Activated B cell treated with CpG ODN at 0.5 μM for 24 hours (primary cell): ENCODE results near the gene IL21. TPM values are rescaled to one million over a fixed set of nuclear protein-coding genes. Genes with fewer than 3 reads are reported as not detected.

Experiments
- ATAC-seq: fragments of 200-7000 bp; cut with Tn5 transposase; one replicate; pipeline ENCODE4 v1.10.0; 2021; ENCODE audit warnings: low read depth, mild to moderate bottlenecking, moderate library complexity
- CTCF ChIA-PET: fragments of 350-600 bp; sonication (Branson Sonifier 250); formaldehyde crosslinking; loops from one replicate; lab custom pipeline; 2021; ENCODE audit warnings: antibody characterized with exemption; lab: Charles Lee
- POLR2A ChIA-PET: fragments of 350-600 bp; sonication (Branson Sonifier 250); formaldehyde crosslinking; loops from one replicate; lab custom pipeline; 2021; ENCODE audit warnings: antibody characterized with exemption; lab: Charles Lee
- DNase-seq: peaks from one replicate; pipeline ENCODE4 v3.0.0; 2022
- H3K27ac Mint-ChIP-seq: one replicate; pipeline ENCODE4 v1.8.0; 2020; ENCODE audit warnings: mixed read lengths
- H3K27me3 Mint-ChIP-seq: one replicate; pipeline ENCODE4 v1.8.0; 2021; ENCODE audit warnings: mixed read lengths
- H3K36me3 Mint-ChIP-seq: one replicate; pipeline ENCODE4 v1.8.0; 2021; ENCODE audit warnings: low read depth, mixed read lengths
- H3K4me1 Mint-ChIP-seq: one replicate; pipeline ENCODE4 v1.8.0; 2021; ENCODE audit warnings: mixed read lengths
- H3K4me3 Mint-ChIP-seq: one replicate; pipeline ENCODE4 v1.8.0; 2020; ENCODE audit warnings: mild to moderate bottlenecking, mixed read lengths
- H3K9me3 Mint-ChIP-seq: one replicate; pipeline ENCODE4 v1.8.0; 2020; ENCODE audit warnings: mixed read lengths
- intact Hi-C: fragments of 100-400 bp; cut with micrococcal nuclease; formaldehyde crosslinking; loops from one replicate; pipeline ENCODE4 v1.15.1; 2024
- total RNA-seq: library from RNA; stranded (reverse); gene quantifications from 2 replicates; pipeline ENCODE4 v1.2.3, GENCODE V29; 2022
- TF ChIP-seq, protein P1 (sequence below): fragments of 200-600 bp; IDR thresholded peaks from one replicate; pipeline ENCODE4 v1.8.0; 2022; ENCODE audit warnings: antibody characterized with exemption, mild to moderate bottlenecking

The IL21 gene
- total RNA-seq, 1 donor from 2014 or later: not detected

DNA sequence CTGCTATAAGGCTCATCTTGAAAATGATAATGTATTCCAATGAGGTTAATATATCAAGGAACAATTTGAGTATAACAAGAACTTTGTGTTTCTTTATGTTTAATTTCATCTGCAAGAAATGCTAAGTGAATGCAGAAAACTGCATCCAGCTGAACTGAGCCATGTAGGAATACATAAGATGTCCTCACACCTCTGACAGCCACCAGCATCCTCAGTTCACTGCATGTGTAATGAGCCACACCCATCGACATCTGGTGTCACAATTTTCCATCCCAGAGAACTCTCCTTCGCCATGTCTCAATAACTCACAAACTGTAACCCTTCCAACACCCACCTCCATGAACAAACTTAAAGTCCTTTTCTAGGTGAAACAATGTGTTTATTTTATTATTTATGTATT is 3.3 kb upstream of the IL21 start:
- TF ChIP-seq, protein P1, sequence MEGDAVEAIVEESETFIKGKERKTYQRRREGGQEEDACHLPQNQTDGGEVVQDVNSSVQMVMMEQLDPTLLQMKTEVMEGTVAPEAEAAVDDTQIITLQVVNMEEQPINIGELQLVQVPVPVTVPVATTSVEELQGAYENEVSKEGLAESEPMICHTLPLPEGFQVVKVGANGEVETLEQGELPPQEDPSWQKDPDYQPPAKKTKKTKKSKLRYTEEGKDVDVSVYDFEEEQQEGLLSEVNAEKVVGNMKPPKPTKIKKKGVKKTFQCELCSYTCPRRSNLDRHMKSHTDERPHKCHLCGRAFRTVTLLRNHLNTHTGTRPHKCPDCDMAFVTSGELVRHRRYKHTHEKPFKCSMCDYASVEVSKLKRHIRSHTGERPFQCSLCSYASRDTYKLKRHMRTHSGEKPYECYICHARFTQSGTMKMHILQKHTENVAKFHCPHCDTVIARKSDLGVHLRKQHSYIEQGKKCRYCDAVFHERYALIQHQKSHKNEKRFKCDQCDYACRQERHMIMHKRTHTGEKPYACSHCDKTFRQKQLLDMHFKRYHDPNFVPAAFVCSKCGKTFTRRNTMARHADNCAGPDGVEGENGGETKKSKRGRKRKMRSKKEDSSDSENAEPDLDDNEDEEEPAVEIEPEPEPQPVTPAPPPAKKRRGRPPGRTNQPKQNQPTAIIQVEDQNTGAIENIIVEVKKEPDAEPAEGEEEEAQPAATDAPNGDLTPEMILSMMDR: no peak

GRCh38 chr4:122623637-122624166 is 2.8 kb upstream of the IL21 start:
- Mint-ChIP-seq H3K4me1 (no peaks in the 10 kb centered on the region), H3K36me3 (no peaks in the 10 kb centered on the region), H3K4me3 (no peak overlapping the region), H3K27ac (no peak overlapping the region), H3K9me3 (no peaks in the 10 kb centered on the region), H3K27me3 (peaks cover 9% of the 10 kb centered on the region)
- ChIA-PET POLR2A (no interaction called here), CTCF (no interaction called here)
- DNase-seq: no peak
- ATAC-seq: no peak
- TF ChIP-seq, protein P1: no peak
- intact Hi-C loops: no loop called here

More for the DNA sequence above, 3.3 kb upstream of the IL21 start:
- H3K4me3 Mint-ChIP-seq: no peak overlapping the region
- DNase-seq: no peak
- H3K36me3 Mint-ChIP-seq: no peaks in the 10 kb centered on the region
- intact Hi-C loops: no loop called here
- CTCF ChIA-PET: no interaction called here
- H3K9me3 Mint-ChIP-seq: no peaks in the 10 kb centered on the region
- H3K27me3 Mint-ChIP-seq: peaks cover 10% of the 10 kb centered on the region
- POLR2A ChIA-PET: no interaction called here
- H3K27ac Mint-ChIP-seq: no peak overlapping the region
- no peaks in the 10 kb centered on the region for H3K4me1 Mint-ChIP-seq
- no peak for ATAC-seq

DNA sequence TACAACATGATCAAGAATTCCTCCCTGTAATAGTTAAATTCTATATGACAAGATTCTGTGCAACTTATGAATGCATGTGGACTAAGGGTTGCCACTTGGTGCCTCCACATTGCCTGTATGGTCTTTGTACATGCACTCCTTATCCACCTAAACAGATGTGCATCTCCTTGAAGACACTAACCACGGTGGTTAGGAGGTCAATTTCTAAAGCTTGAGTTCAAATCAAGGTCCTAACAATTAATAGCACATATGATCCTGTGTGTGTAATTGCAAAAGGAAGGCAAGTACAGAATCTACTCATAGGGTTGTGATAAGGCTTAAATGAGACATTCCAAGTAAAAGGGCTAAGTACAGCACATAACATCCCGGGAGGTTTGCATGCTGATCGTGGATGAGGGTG is 1.5 kb upstream of the IL21 start:
- Mint-ChIP-seq H3K4me1 (no peaks in the 10 kb centered on the region), H3K36me3 (no peaks in the 10 kb centered on the region), H3K27me3 (peaks cover 3% of the 10 kb centered on the region), H3K4me3 (no peak overlapping the region), H3K27ac (no peak overlapping the region), H3K9me3 (no peaks in the 10 kb centered on the region)
- intact Hi-C loops: no loop called here
- ChIA-PET CTCF (no interaction called here), POLR2A (no interaction called here)
- ATAC-seq (no peak), DNase-seq (no peak)
- TF ChIP-seq, protein P1: no peak

- no peaks in the 10 kb centered on the region for H3K36me3 Mint-ChIP-seq
- DNase-seq (no peak), ATAC-seq (no peak)
- H3K9me3 Mint-ChIP-seq: no peaks in the 10 kb centered on the region
- H3K4me1 Mint-ChIP-seq: no peaks in the 10 kb centered on the region
- ChIA-PET POLR2A (no interaction called here), CTCF (no interaction called here)
- H3K4me3 Mint-ChIP-seq: no peak overlapping the region
- intact Hi-C loops: no loop called here
- no peaks in the 10 kb centered on the region for H3K27me3 Mint-ChIP-seq
- no peak overlapping the region for H3K27ac Mint-ChIP-seq
- TF ChIP-seq, protein P1: no peak
Measured at GRCh38 chr4:122619611-122620010, 1.3 kb downstream of the IL21 start.

DNA sequence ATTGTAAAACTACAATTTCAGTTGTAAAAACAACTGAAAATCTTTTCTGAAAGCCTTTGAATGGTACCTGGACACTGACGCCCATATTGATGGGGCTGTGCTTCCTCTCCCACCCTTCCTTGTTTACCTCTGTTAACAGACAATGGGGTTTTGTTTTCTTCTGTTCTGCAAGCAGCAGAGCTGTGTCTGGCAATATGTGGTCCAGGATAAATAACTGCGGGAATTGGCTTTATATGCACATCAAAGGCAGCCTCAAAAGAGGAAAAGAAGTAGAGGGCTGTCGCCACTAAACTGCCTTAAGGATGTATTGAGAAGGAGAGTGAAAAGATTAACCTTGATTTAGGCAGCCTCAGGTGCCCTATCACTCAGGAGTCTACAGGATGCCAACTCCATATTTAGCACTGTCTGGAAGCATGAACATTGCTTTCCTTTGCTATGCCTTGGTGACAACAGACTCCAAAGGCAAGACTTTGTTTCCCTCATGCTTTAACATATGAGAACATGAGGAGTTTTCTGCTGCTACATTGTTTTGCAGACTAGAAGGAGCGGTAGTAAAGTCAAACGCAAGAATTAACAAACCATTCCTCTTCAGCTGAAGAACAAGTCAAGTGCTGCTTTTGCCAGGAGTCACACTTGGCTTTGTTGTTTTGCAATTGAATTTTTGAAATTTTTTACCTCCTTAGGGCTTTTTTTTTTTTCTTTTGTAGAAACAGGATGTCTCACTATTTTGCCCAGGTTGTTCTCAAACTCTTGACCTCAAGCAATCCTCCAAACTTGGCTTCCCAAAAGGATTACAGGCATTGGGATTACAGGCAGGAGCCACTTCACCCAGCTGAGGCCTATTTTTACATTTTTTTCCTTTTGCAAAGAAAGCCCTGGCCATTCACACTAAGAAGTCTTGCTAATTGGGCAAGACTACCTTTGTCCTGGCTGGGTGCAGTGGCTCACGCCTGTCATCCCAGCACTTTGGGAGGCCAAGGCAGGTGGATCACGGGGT is 3.0 kb downstream of the IL21 start:
- H3K4me1 Mint-ChIP-seq: no peaks in the 10 kb centered on the region
- no peak overlapping the region for H3K4me3 Mint-ChIP-seq
- CTCF ChIA-PET: no interaction called here
- intact Hi-C loops: no loop called here
- no peaks in the 10 kb centered on the region for H3K9me3 Mint-ChIP-seq
- no peaks in the 10 kb centered on the region for H3K27me3 Mint-ChIP-seq
- TF ChIP-seq, protein P1: no peak
- no peak for ATAC-seq
- POLR2A ChIA-PET: no interaction called here
- no peak for DNase-seq
- H3K36me3 Mint-ChIP-seq: no peaks in the 10 kb centered on the region
- H3K27ac Mint-ChIP-seq: no peak overlapping the region
